ENCODE results near the gene GNAT3.

GRCh38 chr7:80536426-80536825 lies 24.6 kb upstream of the GNAT3 start:
- TF ChIP-seq CTCF (IDR thresholded peaks at IDR 0.05) (no peak), POLR2A (IDR thresholded peaks at IDR 0.05) (no peak)

Data from uterus (tissue), 2 donors.